Transverse colon (tissue), 4 donors: Measurements from ENCODE around the gene SLC43A3.

Experiments used
- CTCF ChIP-seq, 5 experiments: fragments of 200-600 bp in 3 of 5; fragments of 450-650 bp in 2 of 5; sonication (generic) in 3 of 5; IDR thresholded peaks; 1 replicate in 2 of 5; 2 replicates in 3 of 5; pipeline ENCODE4 v1.5.1; 2016 to 2017; ENCODE audit warnings: antibody characterized with exemption in 5 of 5, inconsistent platforms in 3 of 5, mild to moderate bottlenecking in 2 of 5, moderate library complexity in 1 of 5
- EP300 ChIP-seq: sonication (generic); formaldehyde crosslinking; IDR thresholded peaks from one replicate; pipeline ENCODE4 v1.6.1; 2017; ENCODE audit warnings: antibody characterized with exemption, low read depth
- POLR2A ChIP-seq: fragments of 450-650 bp; IDR thresholded peaks from one replicate; pipeline ENCODE4 v1.6.1; 2016; ENCODE audit warnings: antibody characterized with exemption, mild to moderate bottlenecking, moderate library complexity
- POLR2AphosphoS5 ChIP-seq, 3 donors: sonication (generic); formaldehyde crosslinking; IDR thresholded peaks; one replicate each; pipeline ENCODE4 v1.6.1; 2016; ENCODE audit warnings: antibody characterized with exemption in 3 of 3

GRCh38 chr11:57456960-57457642, 30.2 kb upstream of the SLC43A3 start:
- no peak for TF ChIP-seq POLR2AphosphoS5 (IDR thresholded peaks at IDR 0.05)
- peak; percentile 93 to 100 (median 99) for TF ChIP-seq CTCF (IDR thresholded peaks at IDR 0.05)
- no peak for TF ChIP-seq EP300
- TF ChIP-seq POLR2A = no peak
